ENCODE data around the gene ARHGEF6.

DNA sequence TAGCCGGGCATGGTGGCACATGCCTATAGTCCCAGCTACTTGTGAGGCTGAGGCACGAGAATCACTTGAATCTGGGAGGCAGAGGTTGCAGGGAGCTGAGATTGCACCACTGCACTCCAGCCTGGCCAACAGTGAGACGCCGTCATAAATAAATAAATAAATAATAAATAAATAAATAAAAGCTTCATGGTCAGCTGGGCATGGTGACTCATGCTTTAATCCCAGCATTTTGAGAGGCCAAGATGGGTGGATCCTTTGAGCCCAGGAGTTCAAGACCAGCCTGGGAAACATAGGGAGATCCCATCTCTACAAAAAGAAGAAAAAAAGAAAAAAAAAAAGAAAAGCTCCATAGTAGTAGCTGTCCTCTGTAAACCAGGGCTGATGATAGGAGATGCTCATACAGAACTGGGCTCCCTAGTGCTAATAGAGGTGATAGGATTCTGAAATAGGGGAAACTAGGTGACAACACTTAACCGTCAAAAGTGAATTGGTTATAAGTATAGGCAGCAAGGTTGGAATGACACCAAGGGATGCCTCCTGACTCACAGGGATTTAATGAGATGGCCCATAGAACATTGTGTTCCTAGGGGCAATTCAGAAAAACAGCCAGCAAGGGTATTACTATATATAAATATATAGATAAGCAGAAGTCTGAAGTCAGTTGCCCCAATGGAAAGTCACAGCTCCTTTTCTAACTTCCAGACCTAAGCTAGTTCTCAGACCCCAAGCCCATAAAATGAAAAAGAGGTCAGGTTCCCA is 41.8 kb upstream of the ARHGEF6 start:
- TF ChIP-seq POLR2A (IDR thresholded peaks at IDR 0.05) (no peak), POLR2AphosphoS5 (IDR thresholded peaks at IDR 0.05) (no peak)

Measured in spleen (tissue), 3 donors.